Subcutaneous adipose tissue (tissue), 4 donors: Measurements from ENCODE around the gene MYH15. TPM values are rescaled to one million over a fixed set of nuclear protein-coding genes. Genes with fewer than 3 reads are reported as not detected.

Experiments used
- total RNA-seq, 4 donors: library from RNA; depleted of rRNA; stranded (reverse); fragments of >200 nt; gene quantifications; one replicate each; pipeline ENCODE4 v1.1.0, GENCODE V29; 2016
- TF ChIP-seq, protein P1 (sequence below): fragments of 450-650 bp; IDR thresholded peaks from one replicate; pipeline ENCODE4 v1.5.1; 2016; ENCODE audit warnings: low read depth, mild to moderate bottlenecking, control low read depth, antibody characterized with exemption, moderate library complexity

Gene MYH15
- total RNA-seq, 4 donors from 2014 or later = not detected

- TF ChIP-seq, protein P1, sequence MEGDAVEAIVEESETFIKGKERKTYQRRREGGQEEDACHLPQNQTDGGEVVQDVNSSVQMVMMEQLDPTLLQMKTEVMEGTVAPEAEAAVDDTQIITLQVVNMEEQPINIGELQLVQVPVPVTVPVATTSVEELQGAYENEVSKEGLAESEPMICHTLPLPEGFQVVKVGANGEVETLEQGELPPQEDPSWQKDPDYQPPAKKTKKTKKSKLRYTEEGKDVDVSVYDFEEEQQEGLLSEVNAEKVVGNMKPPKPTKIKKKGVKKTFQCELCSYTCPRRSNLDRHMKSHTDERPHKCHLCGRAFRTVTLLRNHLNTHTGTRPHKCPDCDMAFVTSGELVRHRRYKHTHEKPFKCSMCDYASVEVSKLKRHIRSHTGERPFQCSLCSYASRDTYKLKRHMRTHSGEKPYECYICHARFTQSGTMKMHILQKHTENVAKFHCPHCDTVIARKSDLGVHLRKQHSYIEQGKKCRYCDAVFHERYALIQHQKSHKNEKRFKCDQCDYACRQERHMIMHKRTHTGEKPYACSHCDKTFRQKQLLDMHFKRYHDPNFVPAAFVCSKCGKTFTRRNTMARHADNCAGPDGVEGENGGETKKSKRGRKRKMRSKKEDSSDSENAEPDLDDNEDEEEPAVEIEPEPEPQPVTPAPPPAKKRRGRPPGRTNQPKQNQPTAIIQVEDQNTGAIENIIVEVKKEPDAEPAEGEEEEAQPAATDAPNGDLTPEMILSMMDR = no peak
These were observed 21.8 kb downstream of the MYH15 start for GRCh38 chr3:108488631-108489030.

- TF ChIP-seq, protein P1 = no peak
These were observed 23.0 kb downstream of the MYH15 start for GRCh38 chr3:108487439-108487838.

GRCh38 chr3:108486941-108487340 is 23.5 kb downstream of the MYH15 start:
- TF ChIP-seq, protein P1 = no peak

GRCh38 chr3:108486338-108486737 is 24.1 kb downstream of the MYH15 start:
- TF ChIP-seq, protein P1 = no peak

GRCh38 chr3:108485146-108485545 is 25.2 kb downstream of the MYH15 start:
- TF ChIP-seq, protein P1 = no peak

- TF ChIP-seq, protein P1 = no peak
These were observed 31.2 kb downstream of the MYH15 start for GRCh38 chr3:108479224-108479623.

GRCh38 chr3:108477511-108478147 is 32.8 kb downstream of the MYH15 start:
- TF ChIP-seq, protein P1 = no peak
